LNCAP (cell line): ENCODE results near the gene ARV1.

Experiments
- TF ChIP-seq, protein P1 (sequence below): fragments of 450-650 bp; IDR thresholded peaks from 2 replicates; pipeline ENCODE4 v1.5.1; 2017; ENCODE audit warnings: mild to moderate bottlenecking

ARV1 gene

DNA sequence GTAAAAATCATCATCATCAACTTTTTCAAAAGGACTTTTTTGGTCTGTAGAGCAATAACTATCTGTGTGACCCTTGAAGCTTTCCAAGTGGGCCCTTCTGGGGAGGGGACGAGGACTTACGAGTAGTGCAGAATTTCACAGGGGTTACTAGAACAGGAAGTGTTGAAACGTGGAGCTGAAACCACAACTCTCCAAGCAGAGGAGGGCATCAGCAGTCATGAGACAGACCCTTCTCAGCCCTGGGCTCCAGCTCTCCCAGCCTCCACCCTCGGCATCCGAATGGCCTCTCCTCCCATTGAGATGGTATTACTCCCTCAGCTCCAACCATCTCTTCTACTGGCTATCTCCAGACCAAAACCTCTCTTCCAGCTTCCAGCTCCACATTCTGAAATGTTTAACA is 57.5 kb downstream of the ARV1 start:
- TF ChIP-seq, protein P1, sequence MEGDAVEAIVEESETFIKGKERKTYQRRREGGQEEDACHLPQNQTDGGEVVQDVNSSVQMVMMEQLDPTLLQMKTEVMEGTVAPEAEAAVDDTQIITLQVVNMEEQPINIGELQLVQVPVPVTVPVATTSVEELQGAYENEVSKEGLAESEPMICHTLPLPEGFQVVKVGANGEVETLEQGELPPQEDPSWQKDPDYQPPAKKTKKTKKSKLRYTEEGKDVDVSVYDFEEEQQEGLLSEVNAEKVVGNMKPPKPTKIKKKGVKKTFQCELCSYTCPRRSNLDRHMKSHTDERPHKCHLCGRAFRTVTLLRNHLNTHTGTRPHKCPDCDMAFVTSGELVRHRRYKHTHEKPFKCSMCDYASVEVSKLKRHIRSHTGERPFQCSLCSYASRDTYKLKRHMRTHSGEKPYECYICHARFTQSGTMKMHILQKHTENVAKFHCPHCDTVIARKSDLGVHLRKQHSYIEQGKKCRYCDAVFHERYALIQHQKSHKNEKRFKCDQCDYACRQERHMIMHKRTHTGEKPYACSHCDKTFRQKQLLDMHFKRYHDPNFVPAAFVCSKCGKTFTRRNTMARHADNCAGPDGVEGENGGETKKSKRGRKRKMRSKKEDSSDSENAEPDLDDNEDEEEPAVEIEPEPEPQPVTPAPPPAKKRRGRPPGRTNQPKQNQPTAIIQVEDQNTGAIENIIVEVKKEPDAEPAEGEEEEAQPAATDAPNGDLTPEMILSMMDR, result no peak

- TF ChIP-seq, protein P1, result no peak
Observed at GRCh38 chr1:231037585-231038517, 59.0 kb downstream of the ARV1 start.

DNA sequence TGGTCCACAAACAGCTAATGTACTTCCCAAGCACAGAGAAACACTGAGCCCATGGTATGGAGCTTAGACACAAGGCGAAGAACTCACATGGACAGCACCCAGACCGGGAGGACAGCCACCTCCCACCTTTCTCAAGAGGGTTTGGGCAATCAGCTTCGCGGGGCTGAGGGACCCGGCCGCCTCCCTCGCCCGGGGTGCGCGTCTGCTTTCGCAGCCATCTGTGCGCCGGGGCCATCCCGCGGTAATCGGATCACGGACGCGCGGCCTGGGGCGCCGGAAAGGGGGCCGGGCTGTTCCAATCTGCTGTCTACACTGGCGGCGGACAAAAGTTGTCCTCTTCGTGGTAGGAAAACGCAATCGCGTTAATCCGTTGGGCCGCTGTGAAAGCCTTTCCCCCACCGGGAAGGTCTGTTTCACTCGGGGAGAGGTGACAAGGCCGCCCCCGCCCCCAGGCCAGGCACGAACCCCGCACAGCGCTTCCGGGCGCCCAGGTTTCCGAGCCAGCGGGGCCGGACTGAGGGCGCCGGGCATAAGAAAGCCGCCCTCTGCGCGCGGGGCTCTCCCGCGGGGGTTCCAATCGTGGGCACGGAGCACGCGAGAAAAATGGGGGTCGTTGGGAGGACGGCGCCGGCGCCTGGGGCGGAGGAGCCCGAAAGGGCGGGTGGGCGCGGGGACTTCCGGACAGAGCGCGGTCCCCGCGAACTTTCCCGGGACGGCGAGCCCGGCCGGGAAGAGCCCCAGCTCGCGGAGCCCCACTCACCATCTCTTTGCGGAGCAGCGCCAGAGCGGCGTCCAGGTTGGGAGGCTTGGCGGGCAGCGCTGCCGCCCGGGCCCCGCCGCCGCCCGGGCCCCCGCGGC is 60.5 kb downstream of the ARV1 start:
- TF ChIP-seq, protein P1, result no peak

DNA sequence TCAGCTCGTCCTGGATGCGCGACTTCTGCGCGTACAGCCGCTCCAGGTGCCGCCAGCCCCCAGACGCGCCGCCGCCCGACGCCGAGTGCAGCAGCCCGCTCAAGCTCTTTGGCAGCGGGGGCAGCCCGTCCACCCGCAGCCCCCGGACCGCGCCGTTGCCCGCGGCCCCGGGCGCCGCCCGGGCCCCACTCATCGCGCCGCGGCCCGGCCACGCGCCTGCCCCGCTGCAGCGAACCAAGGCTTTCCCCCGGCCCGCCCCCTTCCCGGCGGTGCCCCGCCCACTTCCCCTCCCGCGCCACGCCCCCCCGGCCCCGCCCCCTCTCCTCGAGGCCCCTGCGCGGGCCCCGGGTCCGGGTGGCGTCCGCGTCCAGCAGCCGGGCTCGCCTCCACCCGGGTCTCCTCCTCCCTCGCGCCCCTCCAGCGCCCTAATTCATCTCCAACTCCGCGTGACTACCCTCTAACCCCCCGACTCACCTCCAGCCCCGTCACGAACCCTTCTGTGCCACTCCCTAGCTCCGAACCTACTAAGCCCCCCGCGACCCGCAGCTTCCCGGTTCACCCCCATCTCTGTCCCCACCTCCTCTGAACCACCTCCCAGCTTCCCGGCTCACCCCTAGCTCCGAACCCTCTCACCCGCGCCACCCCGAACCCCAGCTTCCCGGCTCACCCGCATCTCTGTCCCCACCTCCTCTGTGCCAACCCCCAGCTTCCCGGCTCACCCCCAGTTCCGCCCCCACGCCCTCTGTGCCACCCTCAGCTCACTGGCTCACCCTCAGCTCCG is 61.3 kb downstream of the ARV1 start, which contains the start of gene FAM89A:
FAM89A (minus strand) TSS at position 236 of the 781 bp plus-strand sequence; CDS start at position 193, 43 bp downstream.
- TF ChIP-seq, protein P1, result no peak

DNA sequence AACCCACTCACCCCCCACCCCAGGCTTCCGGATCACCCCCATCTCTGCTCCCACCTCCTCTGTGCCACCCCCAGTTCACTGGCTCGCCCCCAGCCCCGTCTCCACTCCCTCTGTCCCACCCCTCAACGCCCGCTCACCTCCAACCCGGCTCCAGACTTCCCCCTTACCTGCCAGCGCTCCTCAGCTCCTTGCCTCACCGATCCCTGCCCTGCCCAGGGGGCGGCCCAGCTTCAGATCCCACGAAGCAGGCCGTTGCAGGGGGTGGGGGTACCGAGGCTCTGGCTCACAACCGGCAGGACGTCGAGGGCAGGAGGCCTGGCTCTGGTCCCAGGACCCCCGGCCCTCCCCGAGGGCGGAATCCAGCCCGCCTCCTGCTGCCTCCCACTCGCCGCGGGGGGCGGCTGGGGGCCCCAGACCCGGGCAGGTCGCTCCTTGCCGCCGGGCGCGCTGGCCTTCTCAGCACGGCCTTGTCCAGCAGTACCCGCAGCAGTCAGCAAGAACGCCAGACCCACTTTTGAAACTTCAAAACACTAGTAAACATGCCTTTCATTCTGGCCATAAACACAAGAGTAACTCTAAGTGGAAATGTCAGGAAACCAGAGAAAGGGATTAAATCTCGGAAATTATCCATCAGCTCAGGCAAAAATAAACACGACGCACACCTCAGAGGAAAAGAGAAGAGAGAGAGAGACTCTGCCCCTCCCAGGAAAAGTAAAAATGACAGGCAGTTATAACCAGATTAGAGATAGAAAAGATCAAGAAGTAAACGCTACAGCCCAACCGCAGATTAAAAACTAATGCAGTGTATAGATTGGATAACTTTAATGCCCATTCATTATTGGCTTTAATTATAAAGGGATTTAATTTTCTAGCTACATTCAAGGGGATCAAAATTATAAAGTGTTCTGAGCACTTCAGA is 62.2 kb downstream of the ARV1 start:
- TF ChIP-seq, protein P1, result no peak

GRCh38 chr1:231041719-231042261 is 62.9 kb downstream of the ARV1 start:
- TF ChIP-seq, protein P1, result no peak
